ENCODE measurements around the gene RPP25L.

Gene RPP25L

GRCh38 chr9:34637356-34638137 lies 25.6 kb upstream of the RPP25L start, which contains the start of gene SIGMAR1:
Gene SIGMAR1 (minus strand): TSS chr9:34637787. CDS start chr9:34637697, 90 bp downstream.
- peak; percentile 94 for DNase-seq (ENCODE audit: low spot score)

- no peak for DNase-seq (ENCODE audit: low spot score)
Observed at GRCh38 chr9:34636791-34637355, 25.0 kb upstream of the RPP25L start.

DNA sequence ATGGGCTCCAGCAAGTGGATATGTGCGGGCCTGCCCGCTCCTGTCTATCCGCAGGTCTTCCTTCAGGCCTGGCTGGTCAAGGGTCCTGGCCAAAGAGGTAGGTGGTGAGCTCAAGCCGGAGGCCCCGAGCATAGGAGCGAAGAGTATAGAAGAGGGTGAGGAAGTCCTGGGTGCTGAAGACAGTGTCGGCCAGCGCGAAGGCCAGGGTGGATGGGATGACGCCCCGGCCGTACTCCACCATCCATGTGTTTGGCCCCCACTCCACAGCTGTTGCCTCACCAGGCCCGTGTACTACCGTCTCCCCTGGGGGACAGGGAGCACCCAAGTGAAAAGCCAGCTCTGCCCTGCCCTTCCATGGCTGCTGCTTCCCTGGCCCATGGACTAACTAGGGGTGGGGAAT lies 23.7 kb upstream of the RPP25L start:
- no peak for DNase-seq (ENCODE audit: low spot score)

- DNase-seq (ENCODE audit: low spot score) = no peak
Observed at GRCh38 chr9:34634551-34635248, 22.8 kb upstream of the RPP25L start.

GRCh38 chr9:34633851-34634550 lies 22.1 kb upstream of the RPP25L start:
- peak; percentile 89 for DNase-seq (ENCODE audit: low spot score)

- DNase-seq (ENCODE audit: low spot score) = no peak
Observed at GRCh38 chr9:34633166-34633565, 21.3 kb upstream of the RPP25L start.

GRCh38 chr9:34630402-34631154 lies 18.7 kb upstream of the RPP25L start:
- DNase-seq (ENCODE audit: low spot score) = no peak

- no peak for DNase-seq (ENCODE audit: low spot score)
Observed at GRCh38 chr9:34629491-34629808, 17.6 kb upstream of the RPP25L start.

GRCh38 chr9:34628656-34629490 lies 17.0 kb upstream of the RPP25L start, which contains the start of gene ARID3C:
Gene ARID3C (minus strand): TSS chr9:34629066. CDS start chr9:34628014, 1,052 bp downstream.
- no peak for DNase-seq (ENCODE audit: low spot score)

GRCh38 chr9:34627716-34628655 lies 16.1 kb upstream of the RPP25L start:
- DNase-seq (ENCODE audit: low spot score) = no peak

DNA sequence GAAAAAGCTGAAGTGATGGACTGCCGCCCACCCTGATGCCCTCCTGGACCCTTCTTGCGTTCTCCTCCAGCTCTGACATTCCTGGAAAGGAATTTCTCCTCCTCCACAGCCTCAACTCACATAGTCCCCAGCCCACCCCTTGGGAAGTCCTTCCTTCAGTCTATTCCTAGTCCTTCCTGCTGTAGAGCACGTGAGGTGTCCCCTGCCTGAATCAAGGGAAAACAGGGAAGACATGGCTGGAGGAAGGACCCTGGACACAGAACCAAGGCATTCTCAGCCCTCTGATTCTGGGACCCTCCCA lies 13.2 kb upstream of the RPP25L start:
- DNase-seq (ENCODE audit: low spot score) = no peak

- no peak for DNase-seq (ENCODE audit: low spot score)
Observed at GRCh38 chr9:34624475-34625185, 12.7 kb upstream of the RPP25L start.

- no peak for DNase-seq (ENCODE audit: low spot score)
Observed at GRCh38 chr9:34623374-34624235, 11.7 kb upstream of the RPP25L start.

DNA sequence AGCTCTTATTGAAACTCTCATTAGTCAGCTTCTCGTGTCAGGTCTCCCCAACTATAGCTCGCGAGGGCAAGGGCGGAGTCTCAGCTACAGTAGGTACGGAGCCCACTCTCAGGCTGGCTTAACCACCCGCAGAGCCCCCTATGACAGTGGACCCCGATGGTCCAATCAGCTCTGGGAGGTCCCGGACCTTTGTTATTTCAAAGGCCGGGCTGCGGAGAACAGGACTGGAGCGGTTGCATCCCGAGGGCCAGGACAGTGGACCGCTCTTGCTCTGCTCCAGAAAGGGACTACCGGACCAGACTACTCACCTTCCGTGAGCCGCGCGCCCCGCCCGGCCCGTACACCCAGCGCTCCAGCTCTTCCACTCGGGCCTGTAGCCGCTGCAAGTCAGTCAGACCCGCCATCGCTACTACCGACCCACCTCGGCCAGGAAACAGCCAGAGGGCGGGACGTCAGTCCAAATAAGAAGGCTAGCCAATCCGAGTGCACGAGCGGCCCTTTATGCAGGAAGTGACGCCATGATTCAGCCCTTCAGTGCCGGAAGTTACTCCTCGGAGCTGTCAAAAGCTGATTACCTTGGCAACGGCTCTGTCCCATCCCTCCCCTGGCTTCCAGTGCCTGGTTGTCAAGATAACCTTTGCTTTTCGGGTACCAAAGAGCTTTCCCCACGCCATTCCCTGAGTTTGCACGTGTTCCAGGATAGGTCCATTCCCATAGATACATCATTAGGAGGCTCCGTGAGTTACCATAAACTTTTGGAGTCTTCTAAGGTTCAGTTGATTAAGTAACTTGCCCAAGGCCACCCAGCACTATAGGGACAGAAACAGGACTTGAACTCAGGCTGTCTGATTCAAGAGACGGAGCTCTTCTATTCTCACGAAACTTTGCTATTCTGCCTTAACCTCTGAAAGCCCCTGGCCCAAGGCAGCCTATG lies 8.4 kb upstream of the RPP25L start, which contains the start of gene DCTN3:
TSS of gene DCTN3 (minus strand) at position 435 of the 934 bp plus-strand sequence. CDS start at position 404, 31 bp downstream.
- peak; percentile 99 for DNase-seq (ENCODE audit: low spot score)

DNA sequence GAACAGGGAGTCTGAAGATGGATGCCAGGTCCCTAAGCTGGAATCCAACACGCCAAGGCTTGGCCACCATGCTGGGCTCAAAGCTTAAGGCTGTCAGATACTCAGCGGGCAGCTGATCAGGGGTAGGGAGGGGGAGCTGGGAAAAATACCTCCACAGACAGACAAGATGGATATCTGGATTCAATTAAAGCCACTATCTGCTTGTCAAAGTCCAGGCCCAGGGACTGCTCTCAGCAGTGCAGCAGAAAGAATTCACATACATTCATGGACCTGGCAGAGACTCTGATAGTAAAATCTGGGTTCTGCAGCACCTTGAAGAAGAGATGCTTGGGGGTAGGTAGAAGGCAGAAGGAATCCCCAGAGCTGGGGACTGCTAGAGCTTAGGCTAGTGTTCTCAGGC lies 3.2 kb upstream of the RPP25L start:
- no peak for DNase-seq (ENCODE audit: low spot score)

DNA sequence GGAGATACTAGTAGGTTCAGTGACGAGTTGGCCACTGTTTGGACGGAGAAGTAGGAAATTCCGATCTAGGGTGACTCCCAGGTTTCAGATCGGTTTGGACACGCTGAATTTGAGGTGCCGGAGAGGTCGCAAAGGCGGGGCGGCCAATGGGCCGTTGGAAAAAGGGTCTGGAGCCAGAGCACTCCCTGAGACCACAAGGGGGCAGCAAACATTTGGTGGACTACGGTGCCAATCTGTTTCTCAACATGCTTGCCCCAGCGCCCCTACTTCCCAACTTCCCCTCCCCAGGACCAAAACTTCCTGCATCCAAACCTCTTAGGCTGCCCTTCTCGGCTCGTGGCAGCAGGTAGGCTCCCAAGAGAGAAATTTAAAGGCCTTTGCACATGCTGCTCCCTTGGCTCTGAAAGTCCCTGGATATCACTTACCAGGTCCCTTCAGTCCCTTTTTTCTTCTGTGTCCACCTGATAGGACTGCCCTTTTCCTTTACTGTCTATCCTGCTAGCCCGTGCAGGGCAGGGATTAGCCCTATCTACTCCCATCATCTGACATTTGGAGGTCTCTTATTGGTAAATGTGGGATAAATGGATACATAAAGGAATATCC lies 992 bp upstream of the RPP25L start:
- DNase-seq (ENCODE audit: low spot score) = peak; percentile 90
